T47D (cell line): ENCODE measurements around the gene MMP25.

ENCODE experiments used
- DNase-seq, 2 experiments: peaks; one replicate each; pipeline versions ENCODE4 v3.0.0 to v3.0.0-alpha.2; 2011 to 2012; ENCODE audit warnings: low read depth in 1 of 2, low spot score in 1 of 2
- JUND ChIP-seq: IDR thresholded peaks from 2 replicates; pipeline ENCODE4 v1.6.1; 2012; ENCODE audit warnings: low read depth
- in situ Hi-C: cut with HindIII; loops from 2 replicates; pipeline ENCODE4 v1.10.0; 2016; ENCODE audit warnings: low sequenced_read_pairs, low pct_unique_long_range_greater_than_20kb

Gene MMP25

DNA sequence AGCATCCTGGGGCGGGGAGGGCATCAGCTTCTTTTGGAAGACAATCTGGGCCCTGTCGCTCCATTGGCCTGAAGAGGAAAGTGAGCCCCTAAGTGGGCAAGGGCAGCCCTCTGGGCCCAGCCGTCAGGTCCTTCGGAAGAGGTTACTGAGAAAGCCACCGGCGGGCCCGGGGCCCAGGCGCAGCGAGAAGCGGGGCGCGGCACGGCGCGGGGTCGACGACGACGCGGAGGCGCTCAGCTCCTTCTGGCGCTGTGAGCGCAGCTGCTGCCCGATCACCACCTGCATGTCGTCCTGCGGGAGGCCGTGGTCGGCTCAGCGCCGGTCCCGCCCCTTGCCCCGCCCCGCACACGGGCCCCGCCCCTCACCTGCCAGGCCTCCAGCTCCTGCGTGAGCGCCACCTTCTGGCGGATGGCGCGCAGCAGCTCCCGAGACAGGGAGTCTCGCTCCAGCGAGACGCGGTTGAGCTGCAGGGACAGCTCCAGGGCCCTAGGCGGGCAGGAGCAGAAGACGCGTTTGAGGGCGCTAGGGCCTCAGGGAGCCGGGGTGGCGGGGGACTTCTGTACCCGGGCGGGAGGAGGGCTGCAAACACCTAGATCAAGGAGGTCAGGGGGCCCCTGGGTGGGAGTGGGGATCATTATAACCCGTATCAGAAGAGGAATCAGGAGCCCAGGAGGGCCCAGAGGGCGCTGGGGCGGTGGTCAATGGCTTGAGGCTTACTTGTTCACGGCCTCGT, 18.2 kb upstream of the MMP25 start:
- TF ChIP-seq JUND: no peak
- in situ Hi-C loops: no loop called here
- peak; percentile 93 to 95 for DNase-seq

DNA sequence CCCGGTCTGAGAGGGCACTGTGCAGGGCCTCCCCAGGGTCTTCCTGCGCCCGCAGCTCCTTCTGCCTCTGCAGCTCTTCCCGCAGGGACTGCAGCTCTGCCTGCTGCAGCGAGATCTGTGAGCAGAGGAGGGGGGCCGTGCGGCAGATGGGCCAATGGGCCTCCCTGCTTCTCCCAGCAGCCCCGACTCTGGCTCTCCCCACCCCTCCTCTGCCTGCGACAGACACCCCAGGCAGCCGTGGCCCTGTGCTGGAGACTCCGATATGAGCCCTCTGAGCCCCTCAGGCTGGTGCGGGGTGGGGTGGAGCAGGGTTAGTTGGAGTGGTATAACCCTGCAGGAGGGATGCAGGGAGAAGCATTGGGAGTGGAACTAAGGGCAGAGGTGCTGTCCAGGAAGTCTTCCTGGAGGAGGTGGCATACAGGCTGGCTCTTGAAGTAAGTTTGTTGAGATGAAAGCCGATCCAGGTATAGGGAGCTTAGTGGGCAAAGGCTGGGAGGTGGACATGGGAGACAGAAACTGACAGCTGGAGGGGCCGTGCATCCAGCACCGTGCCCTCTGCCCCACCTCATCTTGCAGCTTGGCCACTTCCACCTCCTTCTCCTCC, 17.5 kb upstream of the MMP25 start:
- DNase-seq: no peak
- in situ Hi-C loops: no loop called here
- no peak for TF ChIP-seq JUND

DNA sequence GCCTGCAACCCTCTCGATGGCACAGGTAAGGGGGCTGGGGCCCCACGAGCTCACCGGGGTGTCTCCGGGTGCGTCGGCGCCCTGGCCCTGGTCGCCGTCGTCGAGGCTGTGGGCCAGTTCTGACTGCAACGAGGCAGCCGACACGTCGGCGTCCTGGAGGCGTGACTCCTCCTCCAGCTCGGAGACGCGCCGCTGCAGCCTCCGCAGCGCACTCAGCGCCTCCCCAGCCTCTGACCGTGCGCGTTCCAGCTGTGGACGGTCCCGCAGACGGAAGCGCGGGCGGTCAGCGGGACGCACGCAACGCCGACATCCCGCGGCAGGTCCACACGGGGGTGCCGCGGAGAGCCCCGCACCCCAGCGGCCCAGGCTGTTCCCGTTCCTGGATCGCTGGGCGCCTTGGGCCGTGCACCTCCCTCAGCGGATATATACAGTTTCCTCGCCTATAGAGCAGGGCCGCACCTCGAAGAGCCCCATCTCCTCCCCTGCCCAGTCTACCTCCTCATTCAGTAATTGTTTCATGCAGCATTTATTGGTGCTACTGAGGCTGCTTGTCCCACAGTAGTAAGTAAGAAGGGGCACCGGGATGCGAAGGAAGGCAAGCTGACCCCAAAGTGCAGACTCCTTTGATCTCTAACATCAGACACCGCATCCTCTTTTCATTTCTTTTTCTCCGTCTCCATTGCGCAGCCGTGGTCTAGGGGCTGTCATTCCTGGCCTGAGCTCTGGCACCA, 16.7 kb upstream of the MMP25 start:
- in situ Hi-C loops: no loop called here
- no peak for DNase-seq
- TF ChIP-seq JUND: no peak

DNA sequence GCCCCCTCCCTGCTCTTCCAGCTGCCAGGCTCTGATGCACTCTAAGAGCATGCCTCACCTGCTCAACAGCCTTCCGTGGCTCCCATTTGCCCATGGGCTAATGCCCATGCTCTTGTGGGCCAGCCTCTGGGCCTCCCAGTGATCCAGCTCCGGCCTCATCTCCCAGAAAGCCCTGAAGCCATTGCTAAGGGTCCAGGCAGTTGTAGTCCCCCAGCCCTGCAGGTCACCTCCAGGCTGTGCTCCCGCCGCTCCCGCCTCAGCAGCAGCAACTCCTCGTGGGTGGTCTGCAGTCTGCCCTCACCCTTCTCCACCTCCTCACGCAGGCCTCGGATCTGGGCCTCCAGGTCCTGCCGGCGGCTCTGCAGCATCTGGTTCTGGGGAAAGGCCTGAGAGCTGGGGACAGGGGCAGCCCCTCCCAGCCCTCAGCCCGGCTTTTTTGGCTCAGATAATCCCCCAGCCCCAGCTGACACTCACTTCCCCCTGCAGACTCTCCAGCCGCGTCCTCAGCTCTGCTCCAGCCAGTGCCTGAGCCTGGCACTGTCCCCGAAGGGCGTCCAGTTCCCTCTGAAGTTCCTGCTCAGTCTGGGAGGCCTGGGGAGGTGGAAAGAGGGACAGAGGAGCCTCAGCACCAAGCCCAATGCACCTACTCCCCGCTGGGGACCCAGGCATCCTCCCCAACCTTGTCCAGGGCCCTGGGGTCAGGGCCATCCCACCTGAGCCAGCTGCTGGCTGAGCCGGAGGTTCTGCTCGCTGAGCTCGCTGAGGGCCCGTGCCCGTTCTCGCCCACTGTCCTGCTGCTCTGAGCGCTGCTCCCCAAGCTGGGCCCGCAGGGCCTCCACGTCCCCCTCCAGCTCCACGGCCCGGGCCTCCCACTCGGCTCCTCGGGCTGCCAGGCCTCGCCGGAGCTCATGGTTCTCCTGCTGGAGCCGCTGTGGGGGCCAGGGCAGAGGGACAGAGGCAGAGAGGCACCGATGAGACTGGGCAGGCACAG, 15.8 kb upstream of the MMP25 start:
- no peak for DNase-seq
- no peak for TF ChIP-seq JUND
- in situ Hi-C loops: no loop called here

DNA sequence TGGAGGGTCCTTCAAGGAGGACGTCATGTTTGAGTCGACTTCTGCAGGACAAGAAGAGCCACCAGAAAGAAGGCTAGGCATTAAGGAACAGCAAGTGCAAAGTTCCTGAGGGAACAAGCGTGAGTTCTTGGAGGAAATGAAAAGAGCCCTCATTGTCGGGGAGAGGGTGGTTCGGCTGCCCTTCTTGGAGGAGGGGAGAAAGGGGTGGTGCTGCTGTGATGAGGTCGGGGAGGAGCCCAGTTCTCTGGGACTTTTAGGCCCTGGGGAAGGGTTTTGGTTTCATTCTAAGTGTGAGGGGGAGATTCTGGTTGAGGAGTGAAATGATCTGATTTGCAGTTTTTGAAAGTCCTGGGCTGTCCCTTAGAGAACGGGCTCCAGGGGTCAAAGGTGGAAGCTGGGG, 13.7 kb upstream of the MMP25 start:
- DNase-seq: no peak
- in situ Hi-C loops: no loop called here
- no peak for TF ChIP-seq JUND

DNA sequence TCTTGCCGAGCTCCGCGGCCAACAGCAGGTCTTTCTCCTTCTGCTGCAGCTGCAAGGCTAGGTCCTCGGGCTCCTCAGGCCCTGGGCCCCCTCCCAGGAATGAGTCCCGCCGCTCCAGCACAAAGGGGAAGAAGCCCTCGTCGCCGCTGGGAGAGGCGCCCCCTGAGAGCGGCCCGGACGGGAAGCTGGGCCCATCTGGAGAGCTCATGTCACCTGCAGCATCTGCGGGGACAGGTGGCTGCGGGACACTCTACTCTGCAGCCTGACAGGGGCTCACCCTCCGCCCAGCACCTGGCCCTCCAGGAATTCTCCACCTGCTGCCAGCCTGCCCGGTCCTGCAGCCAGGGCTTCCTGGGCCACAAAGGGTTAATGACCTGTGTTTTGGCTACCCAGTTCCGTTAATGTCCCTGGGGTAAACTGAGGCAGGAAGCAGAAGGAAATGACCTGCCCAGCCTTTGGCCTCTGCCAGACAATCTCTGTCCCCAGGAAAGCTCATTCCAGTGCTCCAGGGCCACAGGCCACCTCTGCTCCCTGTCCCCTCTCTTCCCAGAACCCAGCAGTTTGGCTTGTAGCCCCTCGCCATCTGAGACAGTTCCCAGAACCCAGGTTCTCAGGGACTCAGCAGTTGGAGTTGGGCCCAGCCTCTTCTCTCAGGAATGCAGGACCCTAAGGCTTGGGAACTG, 10.9 kb upstream of the MMP25 start:
- in situ Hi-C loops: no loop called here
- no peak for DNase-seq
- TF ChIP-seq JUND: no peak

DNA sequence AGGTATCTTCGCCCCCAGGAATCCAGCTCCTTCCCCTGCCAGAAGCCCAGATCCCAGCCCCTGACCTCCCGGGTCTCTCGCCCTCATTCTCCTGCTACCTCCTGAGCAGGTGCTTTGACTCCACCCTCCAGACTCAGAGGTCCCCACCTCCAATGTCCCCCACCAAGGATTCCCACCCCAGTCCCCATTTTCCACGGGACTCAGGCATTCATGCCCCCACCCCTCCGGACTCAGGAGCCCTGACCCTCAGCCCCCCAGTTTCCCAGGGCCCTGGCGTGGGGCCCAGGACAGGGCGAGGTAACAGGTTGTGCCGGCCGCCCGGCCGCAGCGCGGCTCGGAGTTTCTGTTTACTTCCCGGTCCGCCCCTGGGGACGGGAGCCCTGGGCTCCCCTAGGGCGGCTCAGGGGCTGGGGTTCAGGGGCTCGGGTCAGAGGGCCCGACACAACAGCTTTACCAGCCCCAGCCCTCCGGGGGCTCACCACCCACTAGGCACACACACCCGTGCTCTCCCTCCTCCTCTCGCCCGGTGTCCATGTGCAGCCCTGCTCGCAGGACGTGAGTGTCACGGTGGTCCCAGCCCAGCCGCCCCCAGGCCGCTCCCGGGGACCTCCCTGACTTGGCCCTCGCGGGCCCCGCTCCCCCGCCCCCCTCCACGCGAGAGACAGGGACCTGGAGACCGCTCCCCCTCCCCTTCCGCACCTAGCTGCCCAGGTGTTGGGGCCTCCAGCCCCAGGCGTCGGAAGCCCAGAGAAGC, 10.2 kb upstream of the MMP25 start:
- in situ Hi-C loops: no loop called here

DNA sequence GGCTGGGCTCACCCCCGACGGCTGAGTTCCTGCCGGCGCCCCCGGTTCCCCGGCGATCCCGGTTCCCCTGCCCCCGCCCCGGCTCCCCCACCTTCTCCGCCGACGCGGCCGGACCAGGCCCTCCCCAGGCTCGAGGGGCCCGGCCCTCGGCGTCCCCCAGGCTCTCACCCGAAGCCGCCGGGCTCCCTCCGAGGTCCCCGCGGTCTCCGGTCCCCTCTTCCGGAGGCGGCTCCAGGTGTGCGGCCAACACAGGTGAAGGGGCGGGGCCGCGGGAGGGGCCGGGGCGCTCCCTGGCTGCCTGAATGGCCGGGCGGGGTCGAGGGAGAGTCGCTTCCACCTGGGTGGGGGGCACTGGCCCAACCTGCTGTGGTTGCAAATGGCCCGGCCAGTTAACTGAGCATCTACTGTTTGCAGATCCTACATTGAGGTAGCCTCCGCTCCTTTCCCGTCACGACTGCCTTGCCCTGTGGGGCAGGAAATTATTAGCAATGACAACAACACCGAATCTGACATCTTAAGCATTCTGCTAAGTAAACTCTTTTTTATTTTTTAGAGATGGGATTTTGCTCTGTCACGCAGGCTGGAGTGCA, 9.5 kb upstream of the MMP25 start, which contains the start of gene BICDL2:
Gene BICDL2, minus strand, starts transcription at position 219 of the 590 bp plus-strand sequence. CDS start 1,448 bp downstream, outside the sequence.
- TF ChIP-seq JUND: no peak

More for the DNA sequence above, 10.2 kb upstream of the MMP25 start:
- peak; percentile 29 to 57 for DNase-seq
- TF ChIP-seq JUND: no peak

DNA sequence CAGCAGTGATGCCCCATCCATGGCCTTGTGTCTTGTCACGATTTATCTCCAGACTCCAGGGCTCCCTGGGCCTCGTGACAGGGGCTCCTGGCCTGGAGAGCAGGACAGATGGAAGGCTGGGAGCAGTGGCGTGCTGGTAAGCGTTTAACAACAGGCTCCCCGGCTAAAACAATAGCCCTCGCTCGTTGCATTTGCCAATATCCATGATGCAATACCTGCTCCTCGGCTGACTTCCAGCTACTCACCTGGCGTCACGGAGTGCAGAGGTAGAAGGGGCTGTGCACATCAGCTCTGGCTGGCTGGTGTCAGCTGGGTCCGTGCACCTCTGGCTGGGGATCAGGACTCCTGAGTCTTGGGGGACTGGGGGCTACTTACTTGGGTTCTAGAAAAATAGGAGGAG, 8.1 kb upstream of the MMP25 start:
- TF ChIP-seq JUND: no peak
- in situ Hi-C loops: no loop called here
- DNase-seq: peak in 1 of 2 experiments; percentile 72

More for the DNA sequence above, 9.5 kb upstream of the MMP25 start, which contains the start of gene BICDL2:
- DNase-seq: peak; percentile 59 to 85
- in situ Hi-C loops: no loop called here

DNA sequence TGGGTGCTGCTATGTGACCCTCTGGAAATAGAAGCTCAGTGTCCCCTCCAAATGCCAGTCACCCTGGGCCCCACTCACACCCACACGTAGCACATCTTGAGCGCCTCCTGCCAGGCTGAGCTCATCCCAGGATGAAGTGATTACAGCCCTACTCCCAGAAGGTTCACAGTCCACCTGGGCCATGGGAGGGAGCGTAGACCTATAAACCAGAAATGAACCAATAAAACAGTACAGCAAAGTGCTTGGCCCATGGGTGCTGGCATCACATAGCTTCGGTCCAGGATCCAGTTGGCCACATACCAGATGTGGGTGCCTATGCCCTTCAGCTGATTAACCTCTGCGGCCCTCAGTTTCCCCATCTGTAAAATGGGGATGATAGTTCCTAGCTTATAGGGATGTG, 7.5 kb upstream of the MMP25 start:
- DNase-seq: no peak
- in situ Hi-C loops: no loop called here
- TF ChIP-seq JUND: no peak

DNA sequence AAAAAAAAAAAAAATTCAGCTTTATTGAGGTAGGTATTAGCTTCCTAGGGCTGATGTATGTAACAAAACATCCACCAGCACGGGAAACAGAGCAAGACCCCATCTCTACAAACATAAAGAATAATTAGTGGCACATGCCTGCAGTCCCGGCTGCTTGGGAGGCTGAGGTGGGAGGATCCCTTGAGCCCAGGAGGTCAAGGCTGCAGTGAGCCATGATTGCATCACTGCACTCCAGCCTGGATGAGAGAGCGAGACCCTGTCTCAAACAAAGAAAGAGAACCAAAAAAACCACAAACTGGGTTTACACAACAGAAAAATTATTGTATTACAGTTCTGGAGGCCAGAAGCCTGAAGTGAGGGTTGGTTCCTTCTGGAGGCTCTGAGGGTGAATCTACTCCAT, 4.0 kb upstream of the MMP25 start:
- DNase-seq: no peak
- TF ChIP-seq JUND: no peak
- in situ Hi-C loops: no loop called here
